HCT116 (cell line): ENCODE results near the gene EMILIN2. TPM values are rescaled to one million over a fixed set of nuclear protein-coding genes. Genes with fewer than 3 reads are reported as not detected.

Experiments used
- ATAC-seq: fragments of 200-7000 bp; cut with Tn5 transposase; 2 replicates; pipeline ENCODE4 v1.9.1; 2020; ENCODE audit warnings: mild to moderate bottlenecking, moderate library complexity
- BruUV-seq: library from RNA; stranded (reverse); fragments of 400-500 nt; replicated peaks from 2 replicates; lab custom pipeline; 2021; lab: Mats Ljungman, UMichigan
- CTCF ChIA-PET: fragments of 300-600 bp; sonication (Branson Sonifier 250); formaldehyde crosslinking; loops from one replicate; lab custom pipeline; 2021; ENCODE audit warnings: antibody characterized with exemption; lab: Charles Lee
- POLR2A ChIA-PET: fragments of 300-600, 350-600 bp; sonication (Branson Sonifier 250); formaldehyde crosslinking; loops from one replicate; lab custom pipeline; 2021; ENCODE audit warnings: antibody characterized with exemption; lab: Charles Lee
- RAD21 ChIA-PET, 2 experiments: fragments of 300-600 bp; sonication (Branson Sonifier 250); formaldehyde crosslinking; loops; one replicate each; lab custom pipeline; 2023; ENCODE audit warnings: low total read pairs in 2 of 2; ENCODE audit not compliant: uncharacterized antibody in 2 of 2, unreplicated experiment in 2 of 2, low non-redundant PET in 1 of 2; lab: Charles Lee
- DNase-seq: peaks from one replicate; pipeline ENCODE4 v3.0.0-alpha.2; 2010; ENCODE audit warnings: low read depth, low spot score
- H2AFZ ChIP-seq: fragments of 200-600 bp; shearing (Covaris generic), sonication (generic); 2 replicates; pipeline ENCODE4 v1.6.1; 2017; ENCODE audit warnings: low read depth, mixed run types, mixed read lengths, antibody characterized with exemption, low read length; ENCODE audit not compliant: poor library complexity, severe bottlenecking
- H3K27ac ChIP-seq: 2 replicates; pipeline ENCODE4 v1.5.1; 2012; ENCODE audit warnings: low read depth, low read length
- H3K27me3 ChIP-seq: fragments of 200-600 bp; sonication (generic); 2 replicates; pipeline ENCODE4 v1.6.1; 2016; ENCODE audit warnings: mixed run types, low read length, mixed read lengths; ENCODE audit not compliant: insufficient read depth
- H3K36me3 ChIP-seq, 2 experiments: fragments of 200-500 bp in 1 of 2; fragments of 200-600 bp in 1 of 2; sonication (Bioruptor generic) in 1 of 2; sonication (generic) in 1 of 2; 2 replicates each; pipeline versions ENCODE4 v1.5.1 to v1.6.1; 2014 to 2016; ENCODE audit warnings: low read length in 2 of 2, inconsistent platforms in 1 of 2, mixed read lengths in 1 of 2, mixed run types in 1 of 2; ENCODE audit not compliant: insufficient read depth in 2 of 2, control insufficient read depth in 1 of 2
- H3K4me1 ChIP-seq, 2 experiments: fragments of 200-600 bp in 1 of 2; sonication (generic) in 1 of 2; 2 replicates each; pipeline versions ENCODE4 v1.5.1 to v1.6.1; 2012 to 2017; ENCODE audit warnings: low read length in 2 of 2, inconsistent platforms in 1 of 2, mild to moderate bottlenecking in 1 of 2, mixed read lengths in 1 of 2, mixed run types in 1 of 2, moderate library complexity in 1 of 2; ENCODE audit not compliant: insufficient read depth in 2 of 2, control insufficient read depth in 1 of 2
- H3K4me2 ChIP-seq: fragments of 200-600 bp; sonication (generic); 2 replicates; pipeline ENCODE4 v1.6.1; 2017; ENCODE audit warnings: mixed run types, low read length, mixed read lengths
- H3K4me3 ChIP-seq, 2 experiments: fragments of 200-600 bp in 1 of 2; sonication (generic) in 1 of 2; replicated peaks in 1 of 2; 2 replicates each; pipeline ENCODE4 v1.5.1; 2011 to 2016; ENCODE audit warnings: low read length in 2 of 2, control low read depth in 1 of 2, low read depth in 1 of 2, mild to moderate bottlenecking in 1 of 2, mixed read lengths in 1 of 2, mixed run types in 1 of 2
- H3K79me2 ChIP-seq: fragments of 200-600 bp; sonication (generic); 2 replicates; pipeline ENCODE4 v1.6.1; 2017; ENCODE audit warnings: mild to moderate bottlenecking, mixed run types, low read length, moderate library complexity, mixed read lengths; ENCODE audit not compliant: insufficient read depth
- H3K9ac ChIP-seq: fragments of 200-600 bp; sonication (generic); 2 replicates; pipeline ENCODE4 v1.6.1; 2016; ENCODE audit warnings: low read length, mixed read lengths
- H3K9me2 ChIP-seq: fragments of 200-600 bp; sonication (generic), shearing (Covaris generic); 2 replicates; pipeline ENCODE4 v1.6.1; 2017; ENCODE audit warnings: mixed run types, mild to moderate bottlenecking, moderate library complexity; ENCODE audit not compliant: insufficient read depth
- H3K9me3 ChIP-seq, 2 experiments: fragments of 200-500 bp in 1 of 2; fragments of 200-600 bp in 1 of 2; sonication (Bioruptor generic) in 1 of 2; sonication (generic) in 1 of 2; 2 replicates each; pipeline ENCODE4 v1.6.1; 2014 to 2017; ENCODE audit warnings: low read length in 2 of 2, mixed read lengths in 2 of 2, inconsistent platforms in 1 of 2, low read depth in 1 of 2, mild to moderate bottlenecking in 1 of 2, mixed run types in 1 of 2, moderate library complexity in 1 of 2; ENCODE audit not compliant: control insufficient read depth in 1 of 2, insufficient read depth in 1 of 2
- H4K20me1 ChIP-seq: fragments of 200-600 bp; sonication (generic), shearing (Covaris generic); 2 replicates; pipeline ENCODE4 v1.6.1; 2017; ENCODE audit warnings: mixed run types, mild to moderate bottlenecking, moderate library complexity; ENCODE audit not compliant: insufficient read depth
- EZH2 ChIP-seq: fragments of 200-600 bp; sonication (generic); IDR thresholded peaks from 2 replicates; pipeline ENCODE4 v1.6.1; 2017; ENCODE audit warnings: antibody characterized with exemption, mixed run types
- EZH2phosphoT487 ChIP-seq: fragments of 200-600 bp; IDR thresholded peaks from 2 replicates; pipeline ENCODE4 v1.6.1; 2018; ENCODE audit warnings: antibody characterized with exemption, borderline replicate concordance
- JUND ChIP-seq: IDR thresholded peaks from 2 replicates; pipeline ENCODE4 v1.6.1; 2012
- RAD21 ChIP-seq: IDR thresholded peaks from 2 replicates; pipeline ENCODE4 v1.6.1; 2012; ENCODE audit warnings: low read depth, mild to moderate bottlenecking
- SIN3A ChIP-seq: IDR thresholded peaks from 2 replicates; pipeline ENCODE4 v1.6.1; 2012; ENCODE audit warnings: low read depth
- SP1 ChIP-seq: IDR thresholded peaks from 2 replicates; pipeline ENCODE4 v1.6.1; 2012; ENCODE audit warnings: low read depth
- YY1 ChIP-seq: IDR thresholded peaks from 2 replicates; pipeline ENCODE4 v1.6.1; 2011; ENCODE audit warnings: low read length, low read depth, moderate library complexity, mild to moderate bottlenecking; ENCODE audit not compliant: insufficient replicate concordance; ENCODE audit errors: extremely low read depth
- ZFX ChIP-seq: fragments of 450-650 bp; IDR thresholded peaks from 2 replicates; pipeline ENCODE4 v1.6.1; 2017
- ZNF274 ChIP-seq: fragments of 200-500 bp; sonication (Bioruptor generic); IDR thresholded peaks from 2 replicates; pipeline ENCODE4 v1.6.1; 2014; ENCODE audit warnings: mild to moderate bottlenecking, low read depth, low read length, inconsistent platforms
- intact Hi-C: fragments of 100-400 bp; cut with micrococcal nuclease; formaldehyde crosslinking; loops from 2 replicates; pipeline ENCODE4 v1.10.0; 2022
- total RNA-seq: library from RNA; stranded (reverse); gene quantifications from one replicate; pipeline ENCODE4 v1.2.1, GENCODE V29; 2021; ENCODE audit not compliant: unreplicated experiment
- TF ChIP-seq, protein P1 (sequence below): IDR thresholded peaks from 2 replicates; pipeline ENCODE4 v1.6.1; 2012
- TF ChIP-seq, protein P2 (sequence below): IDR thresholded peaks from 2 replicates; pipeline ENCODE4 v1.6.1; 2011; ENCODE audit warnings: mild to moderate bottlenecking, low read length, moderate library complexity; ENCODE audit not compliant: insufficient replicate concordance; ENCODE audit errors: extremely low read depth

EMILIN2 gene
- total RNA-seq, 1 experiment from 2014 or later: 23.4 TPM

DNA sequence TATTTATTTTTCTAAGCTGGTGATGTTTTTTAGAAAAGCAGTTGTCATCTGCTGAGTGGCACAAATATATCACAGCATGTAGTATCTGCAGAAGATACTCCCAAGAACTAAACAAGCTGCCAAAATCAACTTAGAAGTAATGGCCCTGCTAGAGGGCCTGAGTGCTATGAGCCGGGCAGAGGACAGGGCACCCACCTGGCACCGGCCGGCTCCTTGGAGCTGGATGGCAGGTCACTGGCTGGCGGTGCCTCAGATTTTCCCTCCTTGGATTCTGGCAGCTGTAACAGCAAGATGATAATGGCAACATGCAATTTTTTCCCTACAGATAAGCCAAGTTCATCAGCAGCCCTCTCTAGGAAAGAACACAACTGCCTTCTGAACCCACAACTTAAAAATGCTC lies 79.7 kb downstream of the EMILIN2 start:
- H3K4me1 ChIP-seq: no peaks in the 10 kb centered on the region
- CTCF ChIA-PET: no interaction called here
- H3K9me2 ChIP-seq: no peaks in the 10 kb centered on the region
- POLR2A ChIA-PET: no interaction called here
- peaks cover 5 to 21% of the 10 kb centered on the region in 2 experiments; a peak in 2 of 4 replicates for H3K36me3 ChIP-seq
- no peak overlapping the region for H3K4me3 ChIP-seq
- H3K79me2 ChIP-seq: no peaks in the 10 kb centered on the region
- TF ChIP-seq YY1 (no peak), SIN3A (no peak), ZNF274 (no peak), SP1 (no peak), JUND (no peak), EZH2phosphoT487 (no peak), ZFX (no peak), RAD21 (no peak), EZH2 (no peak)
- TF ChIP-seq, protein P1, sequence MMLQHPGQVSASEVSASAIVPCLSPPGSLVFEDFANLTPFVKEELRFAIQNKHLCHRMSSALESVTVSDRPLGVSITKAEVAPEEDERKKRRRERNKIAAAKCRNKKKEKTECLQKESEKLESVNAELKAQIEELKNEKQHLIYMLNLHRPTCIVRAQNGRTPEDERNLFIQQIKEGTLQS: no peak
- TF ChIP-seq, protein P2, sequence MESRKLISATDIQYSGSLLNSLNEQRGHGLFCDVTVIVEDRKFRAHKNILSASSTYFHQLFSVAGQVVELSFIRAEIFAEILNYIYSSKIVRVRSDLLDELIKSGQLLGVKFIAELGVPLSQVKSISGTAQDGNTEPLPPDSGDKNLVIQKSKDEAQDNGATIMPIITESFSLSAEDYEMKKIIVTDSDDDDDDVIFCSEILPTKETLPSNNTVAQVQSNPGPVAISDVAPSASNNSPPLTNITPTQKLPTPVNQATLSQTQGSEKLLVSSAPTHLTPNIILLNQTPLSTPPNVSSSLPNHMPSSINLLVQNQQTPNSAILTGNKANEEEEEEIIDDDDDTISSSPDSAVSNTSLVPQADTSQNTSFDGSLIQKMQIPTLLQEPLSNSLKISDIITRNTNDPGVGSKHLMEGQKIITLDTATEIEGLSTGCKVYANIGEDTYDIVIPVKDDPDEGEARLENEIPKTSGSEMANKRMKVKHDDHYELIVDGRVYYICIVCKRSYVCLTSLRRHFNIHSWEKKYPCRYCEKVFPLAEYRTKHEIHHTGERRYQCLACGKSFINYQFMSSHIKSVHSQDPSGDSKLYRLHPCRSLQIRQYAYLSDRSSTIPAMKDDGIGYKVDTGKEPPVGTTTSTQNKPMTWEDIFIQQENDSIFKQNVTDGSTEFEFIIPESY: no peak
- no peak overlapping the region for H3K4me2 ChIP-seq
- intact Hi-C loops: no loop called here
- H3K9me3 ChIP-seq: no peaks in the 10 kb centered on the region
- no peaks in the 10 kb centered on the region for H3K27me3 ChIP-seq
- no peak overlapping the region for H3K27ac ChIP-seq
- ATAC-seq (no peak), DNase-seq (no peak)
- no peaks in the 10 kb centered on the region for H4K20me1 ChIP-seq
- H2AFZ ChIP-seq: no peak overlapping the region
- no peak overlapping the region for H3K9ac ChIP-seq
- RAD21 ChIA-PET: no interaction called here
- BruUV-seq: no TSS peak
